ENCODE results near the gene N4BP2L1.
A peak's percentile ranks its signal among the peaks of the same experiment; 100 is the strongest.

The N4BP2L1 gene

DNA sequence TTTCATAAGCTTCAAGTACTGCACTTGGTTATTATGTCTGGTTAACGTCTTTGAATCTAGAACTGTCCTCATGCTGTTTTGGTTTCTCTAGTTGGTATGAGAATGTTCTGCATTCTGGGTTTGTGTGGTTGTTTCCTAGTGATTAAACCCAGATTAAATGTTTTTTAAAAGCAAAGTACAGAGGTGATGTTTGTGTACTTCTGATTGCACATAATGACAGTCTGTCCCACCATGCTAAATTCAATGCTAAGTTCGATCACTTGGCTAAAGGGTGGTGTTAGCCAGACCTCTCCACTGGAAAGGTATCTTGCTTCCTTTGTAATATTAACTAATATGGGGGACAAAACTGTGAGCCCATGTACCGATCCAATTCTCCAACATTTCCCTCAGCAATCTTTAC, 14.6 kb downstream of the N4BP2L1 start:
- TF ChIP-seq MYC (IDR thresholded peaks at IDR 0.05; ENCODE audit: low read depth, low read length) = no peak
- TF ChIP-seq, protein P1, sequence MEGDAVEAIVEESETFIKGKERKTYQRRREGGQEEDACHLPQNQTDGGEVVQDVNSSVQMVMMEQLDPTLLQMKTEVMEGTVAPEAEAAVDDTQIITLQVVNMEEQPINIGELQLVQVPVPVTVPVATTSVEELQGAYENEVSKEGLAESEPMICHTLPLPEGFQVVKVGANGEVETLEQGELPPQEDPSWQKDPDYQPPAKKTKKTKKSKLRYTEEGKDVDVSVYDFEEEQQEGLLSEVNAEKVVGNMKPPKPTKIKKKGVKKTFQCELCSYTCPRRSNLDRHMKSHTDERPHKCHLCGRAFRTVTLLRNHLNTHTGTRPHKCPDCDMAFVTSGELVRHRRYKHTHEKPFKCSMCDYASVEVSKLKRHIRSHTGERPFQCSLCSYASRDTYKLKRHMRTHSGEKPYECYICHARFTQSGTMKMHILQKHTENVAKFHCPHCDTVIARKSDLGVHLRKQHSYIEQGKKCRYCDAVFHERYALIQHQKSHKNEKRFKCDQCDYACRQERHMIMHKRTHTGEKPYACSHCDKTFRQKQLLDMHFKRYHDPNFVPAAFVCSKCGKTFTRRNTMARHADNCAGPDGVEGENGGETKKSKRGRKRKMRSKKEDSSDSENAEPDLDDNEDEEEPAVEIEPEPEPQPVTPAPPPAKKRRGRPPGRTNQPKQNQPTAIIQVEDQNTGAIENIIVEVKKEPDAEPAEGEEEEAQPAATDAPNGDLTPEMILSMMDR (IDR thresholded peaks at IDR 0.05; ENCODE audit: low read depth, low read length) = no peak
- TF ChIP-seq, protein P2, sequence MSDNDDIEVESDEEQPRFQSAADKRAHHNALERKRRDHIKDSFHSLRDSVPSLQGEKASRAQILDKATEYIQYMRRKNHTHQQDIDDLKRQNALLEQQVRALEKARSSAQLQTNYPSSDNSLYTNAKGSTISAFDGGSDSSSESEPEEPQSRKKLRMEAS (IDR thresholded peaks at IDR 0.05; ENCODE audit: low read depth, low read length) = no peak
- no peak for TF ChIP-seq POLR2A (IDR thresholded peaks at IDR 0.05; ENCODE audit: extremely low read depth, insufficient read length)
- H3K4me3 ChIP-seq (ENCODE audit: low read depth, low read length) = no peak overlapping the region
- DNase-seq (ENCODE audit: low read depth) = no peak

DNA sequence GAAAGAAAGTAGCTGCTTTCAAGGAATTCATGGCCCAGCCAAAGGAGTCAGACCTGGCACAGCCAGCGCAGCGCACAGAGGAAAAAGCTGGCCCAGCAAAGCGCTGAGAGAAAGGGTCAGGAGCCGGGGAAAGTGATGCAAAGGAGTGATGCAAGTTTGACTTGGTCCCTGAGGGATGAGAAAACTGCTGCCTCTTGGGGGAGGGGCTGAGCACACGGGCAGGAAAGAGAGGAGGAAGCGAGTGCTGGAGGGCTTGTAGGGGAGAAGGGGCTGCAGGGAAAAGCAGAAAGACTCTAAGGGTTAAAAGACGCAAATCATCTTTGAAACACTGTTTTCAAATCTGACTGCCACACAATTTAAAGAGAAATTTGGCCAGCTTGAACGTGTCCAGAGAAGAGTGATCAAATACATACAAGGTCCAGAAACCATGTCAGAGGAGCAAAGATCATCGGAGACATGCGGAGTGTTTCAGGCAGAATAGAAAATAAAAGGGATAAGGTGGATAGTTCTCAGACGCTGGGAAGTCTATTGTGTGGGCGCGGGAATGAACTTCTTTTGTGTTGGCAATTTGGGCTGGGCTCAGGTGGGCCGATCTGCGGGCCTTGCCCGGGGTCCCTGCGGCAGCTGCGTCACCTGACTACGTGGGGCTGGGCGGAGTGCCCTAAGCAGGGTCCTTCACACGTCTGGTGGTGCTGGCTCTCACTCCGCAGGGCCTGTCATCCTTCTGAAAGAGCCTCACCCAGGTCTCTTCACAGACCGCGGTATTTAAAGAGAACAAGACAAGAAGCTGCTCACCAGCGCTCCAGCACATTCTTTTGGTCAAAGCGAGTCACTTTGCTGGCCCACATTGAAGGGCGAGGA, 18.1 kb downstream of the N4BP2L1 start:
- no peak overlapping the region for H3K4me3 ChIP-seq (ENCODE audit: low read depth, low read length)
- DNase-seq (ENCODE audit: low read depth) = peak; percentile 92
- TF ChIP-seq, protein P1 (IDR thresholded peaks at IDR 0.05; ENCODE audit: low read depth, low read length) = no peak
- TF ChIP-seq, protein P2 (IDR thresholded peaks at IDR 0.05; ENCODE audit: low read depth, low read length) = peak; percentile 38; the same call in 1 of the 2 replicates

DNA sequence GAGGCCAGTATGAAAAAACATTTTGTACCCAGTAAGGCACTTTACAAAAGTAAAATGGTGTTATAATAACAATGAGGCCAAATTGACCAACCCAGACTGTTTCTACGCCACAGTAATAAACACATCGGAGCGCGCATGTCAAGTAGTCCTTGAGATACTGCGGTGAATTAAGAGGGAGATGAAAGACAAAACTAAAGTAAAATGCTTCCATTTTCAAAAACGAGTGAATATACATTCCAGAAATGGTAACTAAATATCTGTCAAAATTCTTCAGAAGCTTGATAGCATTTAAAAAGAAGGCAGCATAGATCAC, 19.0 kb downstream of the N4BP2L1 start:
- TF ChIP-seq, protein P1 (IDR thresholded peaks at IDR 0.05; ENCODE audit: low read depth, low read length) = no peak
- no peak for TF ChIP-seq MYC (IDR thresholded peaks at IDR 0.05; ENCODE audit: low read depth, low read length)
- no peak for TF ChIP-seq POLR2A (IDR thresholded peaks at IDR 0.05; ENCODE audit: extremely low read depth, insufficient read length)
- TF ChIP-seq, protein P2 (IDR thresholded peaks at IDR 0.05; ENCODE audit: low read depth, low read length) = no peak
- H3K4me3 ChIP-seq (ENCODE audit: low read depth, low read length) = no peak overlapping the region
- DNase-seq (ENCODE audit: low read depth) = no peak

DNA sequence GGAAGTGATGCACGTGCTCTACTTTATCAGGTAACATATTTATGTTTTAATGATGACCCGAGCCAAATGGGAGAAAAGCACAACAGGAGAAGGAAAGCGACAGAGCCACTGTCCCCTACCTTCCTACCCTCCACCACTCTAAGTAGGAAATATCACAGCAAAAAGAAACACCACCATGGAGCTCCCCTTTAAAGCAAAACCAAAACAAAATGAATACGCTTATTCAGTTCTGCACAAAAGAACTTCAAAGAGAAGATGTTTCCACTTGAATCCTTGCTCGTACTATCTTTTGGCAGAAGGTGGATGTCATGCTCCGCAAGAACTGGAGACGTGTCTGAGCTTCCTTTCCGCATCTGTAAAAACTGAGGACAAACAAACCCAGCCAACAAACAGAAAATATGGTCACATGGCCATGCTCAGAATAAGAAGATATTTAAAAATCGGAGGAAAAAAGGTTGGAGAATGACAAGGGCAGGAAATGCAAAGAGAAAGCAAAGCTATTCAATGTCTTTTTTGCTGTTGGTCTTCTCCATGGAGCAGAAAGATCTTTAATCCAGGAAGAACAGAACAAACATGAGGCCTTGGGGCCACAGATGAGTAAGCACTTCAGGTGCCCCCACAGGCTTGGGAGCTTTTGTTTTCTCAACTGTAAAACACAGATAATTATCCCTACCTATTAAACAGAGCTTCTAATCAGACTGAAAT, 19.5 kb downstream of the N4BP2L1 start:
- no peak overlapping the region for H3K4me3 ChIP-seq (ENCODE audit: low read depth, low read length)
- TF ChIP-seq POLR2A (IDR thresholded peaks at IDR 0.05; ENCODE audit: extremely low read depth, insufficient read length) (no peak), MYC (IDR thresholded peaks at IDR 0.05; ENCODE audit: low read depth, low read length) (no peak)
- TF ChIP-seq, protein P2 (IDR thresholded peaks at IDR 0.05; ENCODE audit: low read depth, low read length) = no peak
- TF ChIP-seq, protein P1 (IDR thresholded peaks at IDR 0.05; ENCODE audit: low read depth, low read length) = no peak
- peak; percentile 29 for DNase-seq (ENCODE audit: low read depth)

DNA sequence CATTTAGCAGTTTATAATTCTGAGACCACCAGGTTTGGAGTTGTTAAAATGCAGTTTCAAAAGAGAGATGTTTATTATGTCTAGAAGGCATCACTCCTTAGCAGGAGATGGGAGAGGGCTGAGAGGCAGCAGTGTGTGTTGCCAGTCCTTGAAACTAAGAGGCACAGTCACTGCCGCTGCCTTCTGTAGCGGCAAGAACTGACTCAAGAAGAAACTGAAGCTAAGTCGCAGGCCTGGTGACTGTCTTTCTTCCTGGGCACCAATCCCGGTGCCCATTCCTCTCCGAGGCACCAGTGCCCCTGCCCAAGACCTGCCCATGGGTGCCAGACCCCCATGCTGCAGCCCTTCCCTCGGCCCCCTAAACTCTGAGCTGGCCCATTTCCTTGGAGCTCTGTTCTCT, 20.1 kb downstream of the N4BP2L1 start:
- H3K4me3 ChIP-seq (ENCODE audit: low read depth, low read length) = no peak overlapping the region
- TF ChIP-seq MYC (IDR thresholded peaks at IDR 0.05; ENCODE audit: low read depth, low read length) (no peak), POLR2A (IDR thresholded peaks at IDR 0.05; ENCODE audit: extremely low read depth, insufficient read length) (no peak)
- TF ChIP-seq, protein P2 (IDR thresholded peaks at IDR 0.05; ENCODE audit: low read depth, low read length) = no peak
- TF ChIP-seq, protein P1 (IDR thresholded peaks at IDR 0.05; ENCODE audit: low read depth, low read length) = no peak

More for the DNA sequence above, 20.1 kb downstream of the N4BP2L1 start:
- no peak for DNase-seq (ENCODE audit: low read depth)
